H1 (cell line): ENCODE measurements around the gene SUSD1. TPM values are rescaled to one million over a fixed set of nuclear protein-coding genes. Genes with fewer than 3 reads are reported as not detected.

ENCODE experiments used
- EP300 ChIP-seq, 2 experiments: IDR thresholded peaks; 1 replicate in 1 of 2; 2 replicates in 1 of 2; pipeline ENCODE4 v1.6.1; 2011 to 2012; ENCODE audit warnings: low read depth in 2 of 2, low read length in 2 of 2, mild to moderate bottlenecking in 2 of 2, borderline replicate concordance in 1 of 2, inconsistent platforms in 1 of 2, moderate library complexity in 1 of 2
- JUND ChIP-seq: IDR thresholded peaks from 2 replicates; pipeline ENCODE4 v1.6.1; 2011; ENCODE audit warnings: mild to moderate bottlenecking, improper control_type of control experiment, low read length
- NANOG ChIP-seq: IDR thresholded peaks from 2 replicates; pipeline ENCODE4 v1.6.1; 2011; ENCODE audit warnings: low read length, low read depth, mild to moderate bottlenecking, inconsistent platforms; ENCODE audit not compliant: insufficient read depth, poor library complexity, severe bottlenecking
- polyA plus RNA-seq, 7 experiments: library from polyadenylated mRNA; depleted of rRNA in 3 of 7; stranded (reverse) in 5 of 7; unstranded in 2 of 7; fragments of >200 nt in 5 of 7; fragments of 200-250 nt in 2 of 7; gene quantifications; 1 replicate in 5 of 7; 2 replicates in 1 of 7; 4 replicates in 1 of 7; pipeline versions ENCODE4 v1.2.1 to v1.2.3, GENCODE V29; 2011 to 2013; ENCODE audit warnings: missing spikeins in 2 of 7, mixed read lengths in 2 of 7
- total RNA-seq: library from RNA; stranded (reverse); fragmentation: NEBNext Ultra II Directional; extraction: Animal tissue kit (Norgen Biotek cat#: 25700); gene quantifications from 2 replicates; pipeline ENCODE4 v1.2.1, GENCODE V29; 2021

Gene SUSD1
- total and polyA plus RNA-seq, 2 of the 8 experiments (the other 6 are each of a cell fraction or from before 2014, with no cell fraction given): 2.8 to 7.2 TPM

DNA sequence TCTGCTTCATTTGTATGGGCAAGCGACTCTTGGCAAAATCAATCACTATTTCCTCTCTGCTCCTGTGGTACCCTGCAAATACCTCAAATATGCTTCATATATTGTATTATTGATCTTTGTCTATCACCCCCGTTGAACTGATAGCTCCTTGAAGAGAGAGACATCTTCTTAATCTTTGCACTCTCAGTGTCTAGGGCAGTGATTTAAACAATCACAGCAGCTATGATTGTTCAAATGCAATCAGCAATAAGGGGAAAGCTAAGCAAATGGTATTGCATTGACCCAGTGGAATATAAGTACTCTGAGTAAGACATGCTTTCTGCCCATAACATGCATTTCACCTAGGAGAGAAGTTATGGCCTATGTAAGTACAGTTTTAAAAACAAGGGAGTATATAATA lies 90.2 kb downstream of the SUSD1 start (continued):
- TF ChIP-seq EP300 (IDR thresholded peaks at IDR 0.05; ENCODE audit: borderline replicate concordance in 1 of 2, low read depth in 2 of 2, low read length in 2 of 2) (no peak), JUND (no peak), NANOG (no peak)
